DOHH2 (cell line): ENCODE measurements around the gene RAPH1.
"Not testable (repeated sequence)": the region's sequence is repeated elsewhere in the genome, so short reads cannot be mapped to it uniquely, and the experiment has no call there.

Source experiments
- H3F3A ChIP-seq: fragments of 200-600 bp; sonication (generic), shearing (Covaris generic); 2 replicates; pipeline ENCODE4 v1.6.0; 2016; ENCODE audit warnings: antibody characterized with exemption, mild to moderate bottlenecking; ENCODE audit not compliant: control insufficient read depth, insufficient read depth
- H3K27ac ChIP-seq: fragments of 200-600 bp; sonication (generic); 2 replicates; pipeline ENCODE4 v1.5.1; 2014; ENCODE audit warnings: low read depth, mild to moderate bottlenecking, low read length, moderate library complexity
- H3K27me3 ChIP-seq: fragments of 200-600 bp; sonication (generic); 2 replicates; pipeline ENCODE4 v1.6.1; 2014; ENCODE audit warnings: mild to moderate bottlenecking, low read length, mixed read lengths; ENCODE audit not compliant: control insufficient read depth
- H3K36me3 ChIP-seq: fragments of 200-600 bp; sonication (generic); 2 replicates; pipeline ENCODE4 v1.6.1; 2014; ENCODE audit warnings: mild to moderate bottlenecking, low read length, moderate library complexity, mixed read lengths; ENCODE audit not compliant: control insufficient read depth
- H3K4me1 ChIP-seq: fragments of 200-600 bp; sonication (generic); 2 replicates; pipeline ENCODE4 v1.6.1; 2014; ENCODE audit warnings: mild to moderate bottlenecking, low read length, mixed read lengths; ENCODE audit not compliant: control insufficient read depth
- H3K4me2 ChIP-seq: fragments of 200-600 bp; sonication (generic); 2 replicates; pipeline ENCODE4 v1.6.0; 2014; ENCODE audit warnings: mild to moderate bottlenecking, low read length, moderate library complexity
- H3K4me3 ChIP-seq: fragments of 200-600 bp; sonication (generic); 2 replicates; pipeline ENCODE4 v1.5.1; 2014; ENCODE audit warnings: mild to moderate bottlenecking, low read length, mixed read lengths
- H3K79me2 ChIP-seq: fragments of 200-600 bp; sonication (generic); 2 replicates; pipeline ENCODE4 v1.6.1; 2014; ENCODE audit warnings: mild to moderate bottlenecking, low read length, mixed read lengths; ENCODE audit not compliant: control insufficient read depth
- H3K9me2 ChIP-seq: fragments of 200-600 bp; sonication (generic); replicated peaks from 2 replicates; pipeline ENCODE4 v1.6.1; 2014; ENCODE audit warnings: mild to moderate bottlenecking, low read length, mixed read lengths; ENCODE audit not compliant: control insufficient read depth
- H3K9me3 ChIP-seq: fragments of 200-600 bp; sonication (generic); 2 replicates; pipeline ENCODE4 v1.6.1; 2014; ENCODE audit warnings: antibody characterized with exemption, low read length, mixed read lengths; ENCODE audit not compliant: control insufficient read depth, insufficient read depth
- H4K20me1 ChIP-seq: fragments of 200-600 bp; sonication (generic); 2 replicates; pipeline ENCODE4 v1.6.0; 2014; ENCODE audit warnings: low read depth, mild to moderate bottlenecking, antibody characterized with exemption, low read length, moderate library complexity; ENCODE audit not compliant: control insufficient read depth, insufficient read depth
- EZH2phosphoT487 ChIP-seq: fragments of 200-600 bp; sonication (generic); IDR thresholded peaks from 2 replicates; pipeline ENCODE4 v1.6.1; 2017; ENCODE audit warnings: borderline replicate concordance, mild to moderate bottlenecking, antibody characterized with exemption, low read length, moderate library complexity, mixed read lengths
- TF ChIP-seq, protein P1 (sequence below): fragments of 200-600 bp; sonication (generic); IDR thresholded peaks from one replicate; pipeline ENCODE4 v1.5.1; 2014; ENCODE audit warnings: antibody characterized with exemption, mild to moderate bottlenecking, low read depth, low read length; ENCODE audit not compliant: poor library complexity, severe bottlenecking

Gene RAPH1

DNA sequence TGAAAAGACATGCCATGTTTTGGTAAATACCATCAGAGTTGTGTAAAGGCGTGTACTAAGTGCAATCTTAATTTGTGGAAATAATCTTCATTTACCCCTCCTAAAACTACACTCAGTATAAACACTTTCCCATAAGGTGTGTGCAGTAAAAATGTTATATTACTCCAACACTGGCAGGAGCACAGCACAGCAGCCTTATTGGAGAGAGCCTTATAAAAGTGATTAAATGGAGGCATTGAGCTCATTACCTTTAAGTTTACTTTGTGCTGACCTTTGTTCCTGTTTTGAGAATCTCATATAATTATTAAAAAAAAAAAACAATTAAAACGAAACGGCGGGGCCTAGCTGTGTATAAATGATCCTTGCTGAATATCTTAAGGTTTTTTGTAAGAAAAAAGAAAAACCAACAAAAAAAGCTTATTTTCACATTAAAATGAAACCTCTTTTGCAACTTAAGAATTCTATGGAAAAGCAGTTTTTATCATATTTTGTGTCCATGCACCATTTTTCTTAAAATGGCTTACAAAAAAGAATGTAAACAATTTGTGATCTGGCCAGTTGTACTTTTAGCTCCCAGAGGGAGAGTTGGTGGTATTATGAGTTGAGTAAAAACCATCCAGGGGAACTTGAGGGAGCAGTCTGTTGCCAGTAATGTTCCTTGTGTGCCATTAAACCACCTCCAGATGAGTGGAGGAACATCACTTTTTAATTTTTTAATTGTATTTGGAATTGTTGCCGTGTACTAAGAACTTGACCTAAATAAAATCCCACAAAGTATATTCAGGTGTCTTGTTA lies 103.5 kb downstream of the RAPH1 start:
- H3K4me2 ChIP-seq, result no peak overlapping the region
- H3K79me2 ChIP-seq, result no peaks in the 10 kb centered on the region
- H3K27ac ChIP-seq, result no peak overlapping the region
- H3K9me3 ChIP-seq, result no peaks in the 10 kb centered on the region
- no peaks in the 10 kb centered on the region for H3F3A ChIP-seq
- H3K4me1 ChIP-seq, result no peaks in the 10 kb centered on the region
- H3K36me3 ChIP-seq, result peaks cover 14% of the 10 kb centered on the region
- no peaks in the 10 kb centered on the region for H3K27me3 ChIP-seq
- TF ChIP-seq EZH2phosphoT487, result no peak
- TF ChIP-seq, protein P1, sequence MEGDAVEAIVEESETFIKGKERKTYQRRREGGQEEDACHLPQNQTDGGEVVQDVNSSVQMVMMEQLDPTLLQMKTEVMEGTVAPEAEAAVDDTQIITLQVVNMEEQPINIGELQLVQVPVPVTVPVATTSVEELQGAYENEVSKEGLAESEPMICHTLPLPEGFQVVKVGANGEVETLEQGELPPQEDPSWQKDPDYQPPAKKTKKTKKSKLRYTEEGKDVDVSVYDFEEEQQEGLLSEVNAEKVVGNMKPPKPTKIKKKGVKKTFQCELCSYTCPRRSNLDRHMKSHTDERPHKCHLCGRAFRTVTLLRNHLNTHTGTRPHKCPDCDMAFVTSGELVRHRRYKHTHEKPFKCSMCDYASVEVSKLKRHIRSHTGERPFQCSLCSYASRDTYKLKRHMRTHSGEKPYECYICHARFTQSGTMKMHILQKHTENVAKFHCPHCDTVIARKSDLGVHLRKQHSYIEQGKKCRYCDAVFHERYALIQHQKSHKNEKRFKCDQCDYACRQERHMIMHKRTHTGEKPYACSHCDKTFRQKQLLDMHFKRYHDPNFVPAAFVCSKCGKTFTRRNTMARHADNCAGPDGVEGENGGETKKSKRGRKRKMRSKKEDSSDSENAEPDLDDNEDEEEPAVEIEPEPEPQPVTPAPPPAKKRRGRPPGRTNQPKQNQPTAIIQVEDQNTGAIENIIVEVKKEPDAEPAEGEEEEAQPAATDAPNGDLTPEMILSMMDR, result no peak
- no peaks in the 10 kb centered on the region for H3K9me2 ChIP-seq
- no peaks in the 10 kb centered on the region for H4K20me1 ChIP-seq
- no peak overlapping the region for H3K4me3 ChIP-seq

DNA sequence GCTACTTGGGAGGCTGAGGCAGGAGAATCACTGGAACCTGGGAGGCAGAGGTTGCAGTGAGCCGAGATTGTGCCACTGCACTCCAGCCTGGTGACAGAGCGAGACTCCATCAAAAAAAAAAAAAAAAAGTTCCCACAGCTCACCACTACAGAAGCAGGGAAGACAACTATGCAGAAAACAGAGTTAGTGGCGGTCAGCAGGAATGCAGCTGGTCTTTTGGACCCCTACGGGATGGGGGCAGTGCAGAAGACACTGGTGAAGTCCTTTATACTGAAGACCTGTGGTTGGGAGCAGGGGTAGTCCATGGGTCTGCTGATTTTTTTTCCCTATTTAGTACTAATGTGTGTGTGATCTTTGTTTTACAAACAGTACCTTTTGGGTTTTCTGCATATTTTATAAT lies 105.5 kb downstream of the RAPH1 start:
- H3F3A ChIP-seq, H3K9me2 ChIP-seq, H3K79me2 ChIP-seq, H3K27ac ChIP-seq, H3K4me2 ChIP-seq, H3K9me3 ChIP-seq, H4K20me1 ChIP-seq, H3K4me1 ChIP-seq, H3K27me3 ChIP-seq, H3K4me3 ChIP-seq: not testable (repeated sequence)
- peaks cover 14% of the 10 kb centered on the region for H3K36me3 ChIP-seq

DNA sequence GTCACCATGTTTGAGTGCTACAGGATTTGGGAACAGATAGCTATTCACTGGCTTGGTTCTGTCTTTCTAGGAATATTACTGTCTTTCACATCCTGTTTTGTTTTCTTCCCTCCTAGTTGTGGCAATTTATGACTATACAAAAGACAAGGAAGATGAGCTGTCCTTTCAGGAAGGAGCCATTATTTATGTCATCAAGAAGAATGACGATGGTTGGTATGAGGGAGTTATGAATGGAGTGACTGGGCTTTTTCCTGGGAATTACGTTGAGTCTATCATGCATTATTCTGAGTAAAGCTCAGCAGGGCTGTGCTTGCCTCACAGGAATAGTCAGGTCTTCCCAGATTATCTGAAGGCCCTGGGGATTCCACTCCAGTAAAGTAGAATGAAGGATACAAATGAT lies 108.0 kb downstream of the RAPH1 start:
- Histone ChIP-seq H4K20me1 (no peaks in the 10 kb centered on the region), H3K9me3 (no peaks in the 10 kb centered on the region), H3K9me2 (no peaks in the 10 kb centered on the region), H3K4me1 (no peaks in the 10 kb centered on the region), H3K27me3 (no peaks in the 10 kb centered on the region), H3K4me2 (no peak overlapping the region), H3K4me3 (no peak overlapping the region), H3K36me3 (peaks cover 17% of the 10 kb centered on the region), H3F3A (no peaks in the 10 kb centered on the region), H3K27ac (no peak overlapping the region), H3K79me2 (no peaks in the 10 kb centered on the region)
- TF ChIP-seq, protein P1, result no peak
- no peak for TF ChIP-seq EZH2phosphoT487

DNA sequence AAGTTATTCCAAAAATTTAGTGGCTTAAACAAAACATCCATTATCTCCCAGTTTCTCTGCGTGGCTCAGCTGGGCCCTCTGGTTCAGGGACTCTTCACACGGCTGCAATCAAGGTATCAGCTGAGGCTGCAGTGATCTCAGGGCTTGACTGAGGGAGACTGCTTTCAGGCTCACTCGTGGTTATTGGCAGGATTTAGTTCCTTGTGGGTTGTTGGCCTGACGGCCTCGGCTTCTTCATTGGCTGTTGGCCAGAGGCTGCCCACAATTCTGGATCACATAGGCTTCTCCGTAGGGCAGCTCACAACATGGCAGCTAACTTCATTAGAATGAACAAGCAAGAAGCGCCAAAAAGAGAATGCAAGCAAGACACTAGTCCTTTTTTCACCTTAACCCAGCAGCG lies 116.8 kb downstream of the RAPH1 start:
- H3K36me3 ChIP-seq, result peaks cover 30% of the 10 kb centered on the region
- H3K4me1 ChIP-seq, result no peaks in the 10 kb centered on the region
- H3K4me2 ChIP-seq, result no peak overlapping the region
- H3K4me3 ChIP-seq, result no peak overlapping the region
- TF ChIP-seq EZH2phosphoT487, result no peak
- TF ChIP-seq, protein P1, result no peak
- H3K27me3 ChIP-seq, result no peaks in the 10 kb centered on the region
- H3F3A ChIP-seq, result no peaks in the 10 kb centered on the region
- no peaks in the 10 kb centered on the region for H3K9me2 ChIP-seq
- no peaks in the 10 kb centered on the region for H4K20me1 ChIP-seq
- H3K79me2 ChIP-seq, result no peaks in the 10 kb centered on the region
- no peak overlapping the region for H3K27ac ChIP-seq
- H3K9me3 ChIP-seq, result no peaks in the 10 kb centered on the region
